MCF 10A (cell line): ENCODE measurements around the gene DHX38. TPM values are rescaled to one million over a fixed set of nuclear protein-coding genes. Genes with fewer than 3 reads are reported as not detected.
A peak's percentile ranks its signal among the peaks of the same experiment; 100 is the strongest.

Experiments used
- Bru-seq: library from RNA; stranded (reverse); fragments of 400-500 nt; gene quantifications from one replicate; lab custom pipeline; 2021; lab: Mats Ljungman, UMichigan
- BruChase-seq, 2 experiments: library from RNA; stranded (reverse); fragments of 400-500 nt; gene quantifications; one replicate each; lab custom pipeline; 2021; lab: Mats Ljungman, UMichigan
- BruUV-seq: library from RNA; stranded (reverse); fragments of 400-500 nt; replicated peaks from 2 replicates; lab custom pipeline; 2021; lab: Mats Ljungman, UMichigan
- CTCF ChIA-PET: fragments of 300-600 bp; sonication (Branson Sonifier 250); formaldehyde crosslinking; extraction: SDS; loops from one replicate; lab custom pipeline; 2021; ENCODE audit warnings: antibody characterized with exemption, inconsistent platforms; lab: Yijun Ruan, JAX
- POLR2A ChIA-PET: fragments of 300-600, 350-650 bp; sonication (Branson Sonifier 250); formaldehyde crosslinking; extraction: SDS; loops from one replicate; lab custom pipeline; 2020; ENCODE audit warnings: antibody characterized with exemption, inconsistent platforms; lab: Yijun Ruan, JAX
- DNase-seq: peaks from one replicate; pipeline ENCODE4 v3.0.0-alpha.2; 2018; ENCODE audit not compliant: unreplicated experiment
- H3K27ac Mint-ChIP-seq: one replicate; pipeline ENCODE4 v1.8.0; 2022; ENCODE audit warnings: mild to moderate bottlenecking, low read depth, mixed read lengths; ENCODE audit not compliant: unreplicated experiment
- H3K27me3 Mint-ChIP-seq: one replicate; pipeline ENCODE4 v1.8.0; 2022; ENCODE audit warnings: mixed read lengths; ENCODE audit not compliant: insufficient read depth, unreplicated experiment
- H3K36me3 Mint-ChIP-seq: one replicate; pipeline ENCODE4 v1.8.0; 2022; ENCODE audit warnings: mild to moderate bottlenecking, moderate library complexity, mixed read lengths; ENCODE audit not compliant: insufficient read depth, unreplicated experiment
- H3K4me1 Mint-ChIP-seq: one replicate; pipeline ENCODE4 v1.8.0; 2022; ENCODE audit warnings: mixed read lengths; ENCODE audit not compliant: insufficient read depth, unreplicated experiment
- H3K4me3 Mint-ChIP-seq: one replicate; pipeline ENCODE4 v1.8.0; 2022; ENCODE audit warnings: mild to moderate bottlenecking, moderate library complexity, mixed read lengths; ENCODE audit not compliant: unreplicated experiment
- H3K9me3 Mint-ChIP-seq: one replicate; pipeline ENCODE4 v1.8.0; 2022; ENCODE audit warnings: mixed read lengths; ENCODE audit not compliant: unreplicated experiment
- intact Hi-C: fragments of 100-400 bp; cut with micrococcal nuclease; formaldehyde crosslinking; loops from 2 replicates; pipeline ENCODE4 v1.14.1; 2022
- long read RNA-seq: library from polyadenylated mRNA; stranded (forward); transcript quantifications from one replicate; pipeline ENCODE4 v2.0.0, GENCODE V29; 2022
- total RNA-seq: library from RNA; stranded (reverse); gene quantifications from 2 replicates; pipeline ENCODE4 v1.2.3, GENCODE V29; 2022
- TF ChIP-seq, protein P1 (sequence below): fragments of 200-600 bp; IDR thresholded peaks from one replicate; pipeline ENCODE4 v1.8.0; 2022; ENCODE audit warnings: antibody characterized with exemption, mild to moderate bottlenecking; ENCODE audit not compliant: unreplicated experiment

Gene DHX38
- total RNA-seq (65.2 and 75.2 TPM in 2 replicates), Bru-seq, nascent RNA (percentile 80 among the genes with signal in this experiment), BruChase-seq, experiment 1, labeled RNA remaining after a 6-hour chase (percentile 88 among the genes with signal in this experiment), BruChase-seq, experiment 2, labeled RNA remaining after a 2-hour chase (percentile 77 among the genes with signal in this experiment)
- long read RNA-seq, full-length matches to known transcripts: 56 of 94 reads
- long read RNA-seq, partial matches to known transcripts: 20 of 94 reads
- long read RNA-seq, other reads (novel, unspliced or antisense): 18 of 94 reads

DNA sequence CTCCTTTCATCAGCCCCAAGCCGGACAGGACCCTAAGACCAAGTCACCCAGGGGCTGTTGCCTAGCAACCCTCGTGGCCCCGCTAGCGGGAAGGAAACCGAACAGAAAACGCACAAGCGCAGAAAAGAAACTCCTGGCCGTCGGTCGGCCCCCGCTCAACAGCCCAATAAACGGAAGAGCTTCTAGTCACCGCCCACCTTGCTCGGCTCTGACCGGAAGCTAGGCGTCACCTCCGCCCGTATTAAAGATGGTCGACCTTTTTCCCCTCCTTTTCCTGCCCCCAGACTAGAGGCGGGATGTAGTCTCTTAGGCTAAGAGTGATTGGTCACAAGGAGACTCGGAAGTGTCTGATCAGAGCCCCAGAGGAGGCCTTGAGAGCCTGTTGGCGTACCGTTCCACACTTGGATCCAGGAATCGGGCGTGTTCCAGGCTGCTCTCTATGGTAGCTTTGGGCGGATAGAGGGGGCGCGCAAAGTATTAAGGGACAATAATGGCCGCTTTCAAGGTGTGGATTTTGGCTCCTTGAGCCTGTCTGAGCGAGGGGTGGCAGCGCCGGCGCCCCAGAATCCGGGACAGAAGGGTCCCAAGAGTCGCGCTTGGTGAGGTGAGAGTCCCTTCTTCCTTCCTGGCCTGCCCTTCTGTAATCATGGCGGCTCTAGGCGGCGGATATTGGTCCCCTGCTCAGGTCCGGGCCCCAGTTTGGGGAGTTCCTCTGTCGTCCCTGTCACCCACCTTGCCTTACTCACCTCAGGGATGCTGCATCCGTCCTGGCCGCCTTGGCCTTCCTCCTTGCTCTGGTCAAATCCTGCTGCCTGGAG lies at the start of gene DHX38, which contains the start of gene TXNL4B:
Gene DHX38 (plus strand): TSS at position 400 of the 818 bp plus-strand sequence. CDS start 2,311 bp downstream, outside the sequence.
Gene TXNL4B (minus strand): TSS at position 173 of the 818 bp plus-strand sequence. CDS start 2,871 bp downstream, outside the sequence.
- peak within 1 kb of the TSS; percentile 93 for H3K27ac Mint-ChIP-seq
- H3K4me1 Mint-ChIP-seq: peaks cover 38% of the 10 kb centered on the region
- H3K36me3 Mint-ChIP-seq: peaks cover 39% of the 10 kb centered on the region
- H3K27me3 Mint-ChIP-seq: no peaks in the 10 kb centered on the region
- CTCF ChIA-PET: interaction anchor here (0.7 to 6.7 kb wide), 5 partner anchors 10 to 441 kb away, joined by 3 to 65 read pairs (median 6); partner anchors contain the start of gene HPR
- DNase-seq: peak; percentile 99
- POLR2A ChIA-PET: interaction anchor here (0.6 to 2.6 kb wide), 25 partner anchors 10 to 963 kb away, joined by 3 to 11 read pairs (median 3); partner anchors contain the start of genes AP1G1, IST1, ZNF23 and ZNF821
- intact Hi-C loops: loop anchor here (10.0 kb wide), 1 partner anchor 199 kb away; the partner anchor contains the start of gene IST1
- peak within 1 kb of the TSS; percentile 99 for H3K4me3 Mint-ChIP-seq
- TF ChIP-seq, protein P1, sequence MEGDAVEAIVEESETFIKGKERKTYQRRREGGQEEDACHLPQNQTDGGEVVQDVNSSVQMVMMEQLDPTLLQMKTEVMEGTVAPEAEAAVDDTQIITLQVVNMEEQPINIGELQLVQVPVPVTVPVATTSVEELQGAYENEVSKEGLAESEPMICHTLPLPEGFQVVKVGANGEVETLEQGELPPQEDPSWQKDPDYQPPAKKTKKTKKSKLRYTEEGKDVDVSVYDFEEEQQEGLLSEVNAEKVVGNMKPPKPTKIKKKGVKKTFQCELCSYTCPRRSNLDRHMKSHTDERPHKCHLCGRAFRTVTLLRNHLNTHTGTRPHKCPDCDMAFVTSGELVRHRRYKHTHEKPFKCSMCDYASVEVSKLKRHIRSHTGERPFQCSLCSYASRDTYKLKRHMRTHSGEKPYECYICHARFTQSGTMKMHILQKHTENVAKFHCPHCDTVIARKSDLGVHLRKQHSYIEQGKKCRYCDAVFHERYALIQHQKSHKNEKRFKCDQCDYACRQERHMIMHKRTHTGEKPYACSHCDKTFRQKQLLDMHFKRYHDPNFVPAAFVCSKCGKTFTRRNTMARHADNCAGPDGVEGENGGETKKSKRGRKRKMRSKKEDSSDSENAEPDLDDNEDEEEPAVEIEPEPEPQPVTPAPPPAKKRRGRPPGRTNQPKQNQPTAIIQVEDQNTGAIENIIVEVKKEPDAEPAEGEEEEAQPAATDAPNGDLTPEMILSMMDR: no peak
- BruUV-seq: no TSS peak
- H3K9me3 Mint-ChIP-seq: no peaks in the 10 kb centered on the region

GRCh38 chr16:72044296-72044695 lies 49.4 kb upstream of the DHX38 start:
- H3K4me1 Mint-ChIP-seq: no peaks in the 10 kb centered on the region
- BruUV-seq: no TSS peak
- no peak overlapping the region for H3K4me3 Mint-ChIP-seq
- ChIA-PET CTCF (no interaction called here), POLR2A (no interaction called here)
- TF ChIP-seq, protein P1: no peak
- H3K27ac Mint-ChIP-seq: no peak overlapping the region
- no peaks in the 10 kb centered on the region for H3K27me3 Mint-ChIP-seq
- H3K36me3 Mint-ChIP-seq: peaks cover 6% of the 10 kb centered on the region
- intact Hi-C loops: no loop called here
- H3K9me3 Mint-ChIP-seq: no peaks in the 10 kb centered on the region
- DNase-seq: no peak

DNA sequence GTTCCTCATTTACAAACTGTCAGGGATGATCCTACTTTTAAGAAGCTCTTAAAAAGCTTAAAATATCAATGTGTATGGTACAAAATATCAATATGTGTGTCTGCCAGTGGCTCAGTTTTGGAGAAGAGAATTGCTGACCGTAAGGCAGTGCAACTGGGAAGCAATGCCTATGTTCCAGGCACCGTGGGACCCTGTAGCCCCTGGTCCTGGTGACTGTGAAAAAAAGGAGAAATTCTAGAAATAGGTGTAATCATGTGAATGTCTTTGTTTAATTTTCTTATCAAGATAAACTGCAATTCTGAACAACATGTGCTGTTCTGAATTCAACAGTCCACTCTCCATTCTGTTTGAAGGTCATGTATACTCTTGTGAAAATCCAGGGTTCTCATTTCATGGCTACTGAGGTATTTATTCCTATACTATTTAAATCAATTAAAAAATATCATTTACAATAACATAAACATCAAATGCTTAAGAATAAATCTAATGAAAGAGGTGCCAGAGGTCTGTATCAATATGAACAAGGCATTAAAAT lies 48.8 kb upstream of the DHX38 start:
- peaks cover 6% of the 10 kb centered on the region for H3K36me3 Mint-ChIP-seq
- H3K9me3 Mint-ChIP-seq: no peaks in the 10 kb centered on the region
- ChIA-PET POLR2A (no interaction called here), CTCF (interaction anchor here (0.6 kb wide), 1 partner anchor 42 kb away, joined by 3 read pairs; no protein-coding TSS in a partner anchor)
- BruUV-seq: no TSS peak
- H3K4me3 Mint-ChIP-seq: no peak overlapping the region
- H3K4me1 Mint-ChIP-seq: no peaks in the 10 kb centered on the region
- TF ChIP-seq, protein P1: no peak
- intact Hi-C loops: no loop called here
- no peaks in the 10 kb centered on the region for H3K27me3 Mint-ChIP-seq
- no peak overlapping the region for H3K27ac Mint-ChIP-seq
- no peak for DNase-seq
